HL-60/S4 (cell line): Measurements from ENCODE around the gene SLC2A3.
"Not testable (repeated sequence)": the region's sequence is repeated elsewhere in the genome, so short reads cannot be mapped to it uniquely, and the experiment has no call there.

ENCODE experiments used
- in situ Hi-C: fragments of 300-500 bp; cut with MboI; formaldehyde crosslinking; loops from 2 replicates; pipeline ENCODE4 v1.14.3; 2022; ENCODE audit warnings: low sequenced_read_pairs

SLC2A3 gene

GRCh38 chr12:7935590-7936581 lies at the start of gene SLC2A3:
Gene SLC2A3, minus strand, starts transcription at chr12:7936187. Its CDS starts 153 bp downstream, at chr12:7936034.
- in situ Hi-C loops, result no loop called here

- in situ Hi-C loops, result no loop called here
These were observed 48.9 kb upstream of the SLC2A3 start for GRCh38 chr12:7984900-7985299.

- in situ Hi-C loops, result not testable (repeated sequence)
These were observed 47.5 kb upstream of the SLC2A3 start for GRCh38 chr12:7983460-7983859.

- in situ Hi-C loops, result not testable (repeated sequence)
These were observed 47.0 kb upstream of the SLC2A3 start for GRCh38 chr12:7983019-7983418.

GRCh38 chr12:7982332-7982735 lies 46.3 kb upstream of the SLC2A3 start:
- in situ Hi-C loops, result not testable (repeated sequence)

GRCh38 chr12:7981446-7981845 lies 45.5 kb upstream of the SLC2A3 start:
- in situ Hi-C loops, result no loop called here

GRCh38 chr12:7977351-7978124 lies 41.6 kb upstream of the SLC2A3 start:
- in situ Hi-C loops, result not testable (repeated sequence)

GRCh38 chr12:7973457-7973825 lies 37.5 kb upstream of the SLC2A3 start:
- in situ Hi-C loops, result no loop called here

GRCh38 chr12:7972734-7973456 lies 36.9 kb upstream of the SLC2A3 start:
- in situ Hi-C loops, result no loop called here

GRCh38 chr12:7972269-7972668 lies 36.3 kb upstream of the SLC2A3 start:
- in situ Hi-C loops, result not testable (repeated sequence)

- in situ Hi-C loops, result not testable (repeated sequence)
These were observed 35.8 kb upstream of the SLC2A3 start for GRCh38 chr12:7971765-7972164.

- in situ Hi-C loops, result no loop called here
These were observed 34.7 kb upstream of the SLC2A3 start for GRCh38 chr12:7970475-7971252.

GRCh38 chr12:7966563-7966962 lies 30.6 kb upstream of the SLC2A3 start:
- in situ Hi-C loops, result no loop called here

GRCh38 chr12:7964669-7965068 lies 28.7 kb upstream of the SLC2A3 start:
- in situ Hi-C loops, result not testable (repeated sequence)

- in situ Hi-C loops, result no loop called here
These were observed 25.6 kb upstream of the SLC2A3 start for GRCh38 chr12:7961395-7962178.

GRCh38 chr12:7959701-7960121 lies 23.7 kb upstream of the SLC2A3 start:
- in situ Hi-C loops, result no loop called here

GRCh38 chr12:7959278-7959677 lies 23.3 kb upstream of the SLC2A3 start:
- in situ Hi-C loops, result no loop called here

- in situ Hi-C loops, result not testable (repeated sequence)
These were observed 18.9 kb upstream of the SLC2A3 start for GRCh38 chr12:7954877-7955276.

- in situ Hi-C loops, result not testable (repeated sequence)
These were observed 18.4 kb upstream of the SLC2A3 start for GRCh38 chr12:7954418-7954817.
